ENCODE results near the gene SIGLEC9.

SIGLEC9 gene

GRCh38 chr19:51145916-51146493, 21.3 kb downstream of the SIGLEC9 start:
- no peak for DNase-seq (ENCODE audit: low read depth, low spot score)
- Histone ChIP-seq H3K36me3 (ENCODE audit: insufficient read depth, insufficient read length, low read length) (no peaks in the 10 kb centered on the region), H3K9ac (ENCODE audit: insufficient read length, low read depth) (no peak overlapping the region), H3K4me3 (ENCODE audit: insufficient read length, low read depth) (no peak overlapping the region), H3K9me3 (ENCODE audit: insufficient read depth, low read length) (no peaks in the 10 kb centered on the region), H3K27me3 (ENCODE audit: insufficient read depth, insufficient read length) (no peaks in the 10 kb centered on the region), H3K4me1 (ENCODE audit: insufficient read depth, insufficient read length) (no peaks in the 10 kb centered on the region)
- TF ChIP-seq SUZ12 (IDR thresholded peaks at IDR 0.05; ENCODE audit: extremely low read depth, insufficient read depth, insufficient read length) = no peak
- TF ChIP-seq YY1 (IDR thresholded peaks at IDR 0.05; ENCODE audit: insufficient read depth, insufficient read length) = no peak
- no peak for TF ChIP-seq ZNF274 (IDR thresholded peaks at IDR 0.05; ENCODE audit: low read depth, low read length)

- Histone ChIP-seq H3K36me3 (ENCODE audit: insufficient read depth, insufficient read length, low read length) (no peaks in the 10 kb centered on the region), H3K4me1 (ENCODE audit: insufficient read depth, insufficient read length) (no peaks in the 10 kb centered on the region), H3K27me3 (ENCODE audit: insufficient read depth, insufficient read length) (no peaks in the 10 kb centered on the region), H3K9me3 (ENCODE audit: insufficient read depth, low read length) (no peaks in the 10 kb centered on the region), H3K9ac (ENCODE audit: insufficient read length, low read depth) (no peak overlapping the region), H3K4me3 (ENCODE audit: insufficient read length, low read depth) (no peak overlapping the region)
- TF ChIP-seq YY1 (IDR thresholded peaks at IDR 0.05; ENCODE audit: insufficient read depth, insufficient read length) (no peak), ZNF274 (IDR thresholded peaks at IDR 0.05; ENCODE audit: low read depth, low read length) (no peak), SUZ12 (IDR thresholded peaks at IDR 0.05; ENCODE audit: extremely low read depth, insufficient read depth, insufficient read length) (no peak)
- no peak for DNase-seq (ENCODE audit: low read depth, low spot score)
Measured at GRCh38 chr19:51146751-51147150, 22.0 kb downstream of the SIGLEC9 start.

- DNase-seq (ENCODE audit: low read depth, low spot score) = no peak
- Histone ChIP-seq H3K9me3 (ENCODE audit: insufficient read depth, low read length) (no peaks in the 10 kb centered on the region), H3K4me1 (ENCODE audit: insufficient read depth, insufficient read length) (no peaks in the 10 kb centered on the region), H3K27me3 (ENCODE audit: insufficient read depth, insufficient read length) (no peaks in the 10 kb centered on the region), H3K36me3 (ENCODE audit: insufficient read depth, insufficient read length, low read length) (no peaks in the 10 kb centered on the region), H3K4me3 (ENCODE audit: insufficient read length, low read depth) (no peak overlapping the region), H3K9ac (ENCODE audit: insufficient read length, low read depth) (no peak overlapping the region)
- no peak for TF ChIP-seq YY1 (IDR thresholded peaks at IDR 0.05; ENCODE audit: insufficient read depth, insufficient read length)
- no peak for TF ChIP-seq SUZ12 (IDR thresholded peaks at IDR 0.05; ENCODE audit: extremely low read depth, insufficient read depth, insufficient read length)
- TF ChIP-seq ZNF274 (IDR thresholded peaks at IDR 0.05; ENCODE audit: low read depth, low read length) = no peak
Measured at GRCh38 chr19:51147663-51148062, 23.0 kb downstream of the SIGLEC9 start.

- H3K4me3 ChIP-seq (ENCODE audit: insufficient read length, low read depth) = no peak overlapping the region
- H3K27me3 ChIP-seq (ENCODE audit: insufficient read depth, insufficient read length) = no peaks in the 10 kb centered on the region
- H3K9me3 ChIP-seq (ENCODE audit: insufficient read depth, low read length) = no peaks in the 10 kb centered on the region
- no peaks in the 10 kb centered on the region for H3K4me1 ChIP-seq (ENCODE audit: insufficient read depth, insufficient read length)
- H3K9ac ChIP-seq (ENCODE audit: insufficient read length, low read depth) = no peak overlapping the region
- DNase-seq (ENCODE audit: low read depth, low spot score) = no peak
- H3K36me3 ChIP-seq (ENCODE audit: insufficient read depth, insufficient read length, low read length) = no peaks in the 10 kb centered on the region
- TF ChIP-seq ZNF274 (IDR thresholded peaks at IDR 0.05; ENCODE audit: low read depth, low read length) = no peak
- TF ChIP-seq YY1 (IDR thresholded peaks at IDR 0.05; ENCODE audit: insufficient read depth, insufficient read length) = no peak
- TF ChIP-seq SUZ12 (IDR thresholded peaks at IDR 0.05; ENCODE audit: extremely low read depth, insufficient read depth, insufficient read length) = no peak
Measured at GRCh38 chr19:51148580-51148979, 23.9 kb downstream of the SIGLEC9 start.

- no peaks in the 10 kb centered on the region for H3K27me3 ChIP-seq (ENCODE audit: insufficient read depth, insufficient read length)
- H3K9me3 ChIP-seq (ENCODE audit: insufficient read depth, low read length) = no peaks in the 10 kb centered on the region
- TF ChIP-seq ZNF274 (IDR thresholded peaks at IDR 0.05; ENCODE audit: low read depth, low read length) = no peak
- TF ChIP-seq YY1 (IDR thresholded peaks at IDR 0.05; ENCODE audit: insufficient read depth, insufficient read length) = no peak
- no peak for TF ChIP-seq SUZ12 (IDR thresholded peaks at IDR 0.05; ENCODE audit: extremely low read depth, insufficient read depth, insufficient read length)
- H3K4me3 ChIP-seq (ENCODE audit: insufficient read length, low read depth) = no peak overlapping the region
- no peak for DNase-seq (ENCODE audit: low read depth, low spot score)
- H3K36me3 ChIP-seq (ENCODE audit: insufficient read depth, insufficient read length, low read length) = no peaks in the 10 kb centered on the region
- H3K4me1 ChIP-seq (ENCODE audit: insufficient read depth, insufficient read length) = no peaks in the 10 kb centered on the region
- no peak overlapping the region for H3K9ac ChIP-seq (ENCODE audit: insufficient read length, low read depth)
Measured at GRCh38 chr19:51150627-51151026, 25.9 kb downstream of the SIGLEC9 start.

- Histone ChIP-seq H3K4me3 (ENCODE audit: insufficient read length, low read depth) (no peak overlapping the region), H3K9ac (ENCODE audit: insufficient read length, low read depth) (no peak overlapping the region), H3K36me3 (ENCODE audit: insufficient read depth, insufficient read length, low read length) (no peaks in the 10 kb centered on the region), H3K9me3 (ENCODE audit: insufficient read depth, low read length) (no peaks in the 10 kb centered on the region), H3K4me1 (ENCODE audit: insufficient read depth, insufficient read length) (no peaks in the 10 kb centered on the region), H3K27me3 (ENCODE audit: insufficient read depth, insufficient read length) (no peaks in the 10 kb centered on the region)
- TF ChIP-seq YY1 (IDR thresholded peaks at IDR 0.05; ENCODE audit: insufficient read depth, insufficient read length) = no peak
- TF ChIP-seq ZNF274 (IDR thresholded peaks at IDR 0.05; ENCODE audit: low read depth, low read length) = no peak
- no peak for TF ChIP-seq SUZ12 (IDR thresholded peaks at IDR 0.05; ENCODE audit: extremely low read depth, insufficient read depth, insufficient read length)
- DNase-seq (ENCODE audit: low read depth, low spot score) = no peak
Measured at GRCh38 chr19:51156710-51157109, 32.0 kb downstream of the SIGLEC9 start.

- Histone ChIP-seq H3K36me3 (ENCODE audit: insufficient read depth, insufficient read length, low read length) (no peaks in the 10 kb centered on the region), H3K9me3 (ENCODE audit: insufficient read depth, low read length) (no peaks in the 10 kb centered on the region), H3K9ac (ENCODE audit: insufficient read length, low read depth) (no peak overlapping the region), H3K27me3 (ENCODE audit: insufficient read depth, insufficient read length) (no peaks in the 10 kb centered on the region), H3K4me3 (ENCODE audit: insufficient read length, low read depth) (no peak overlapping the region), H3K4me1 (ENCODE audit: insufficient read depth, insufficient read length) (no peaks in the 10 kb centered on the region)
- TF ChIP-seq YY1 (IDR thresholded peaks at IDR 0.05; ENCODE audit: insufficient read depth, insufficient read length) (no peak), ZNF274 (IDR thresholded peaks at IDR 0.05; ENCODE audit: low read depth, low read length) (no peak), SUZ12 (IDR thresholded peaks at IDR 0.05; ENCODE audit: extremely low read depth, insufficient read depth, insufficient read length) (no peak)
- DNase-seq (ENCODE audit: low read depth, low spot score) = no peak
Measured at GRCh38 chr19:51157265-51157664, 32.6 kb downstream of the SIGLEC9 start.
